GM12872 (cell line): ENCODE measurements around the gene IPO9.

Experiments
- CTCF ChIP-seq: IDR thresholded peaks from 3 replicates; pipeline ENCODE4 v1.5.1; 2011; ENCODE audit warnings: low read depth, mild to moderate bottlenecking, low read length, moderate library complexity; ENCODE audit not compliant: insufficient read depth

IPO9 gene

GRCh38 chr1:201792534-201793305, 36.2 kb upstream of the IPO9 start:
- TF ChIP-seq CTCF: peak; percentile 97

- no peak for TF ChIP-seq CTCF
Observed at GRCh38 chr1:201793306-201793925, 35.5 kb upstream of the IPO9 start.

- peak; percentile 32; the same call in 2 of the 3 replicates for TF ChIP-seq CTCF
Observed at GRCh38 chr1:201795066-201795465, 33.9 kb upstream of the IPO9 start.

GRCh38 chr1:201800246-201800645, 28.7 kb upstream of the IPO9 start:
- no peak for TF ChIP-seq CTCF

- no peak for TF ChIP-seq CTCF
Observed at GRCh38 chr1:201806801-201807200, 22.2 kb upstream of the IPO9 start.

- TF ChIP-seq CTCF: no peak
Observed at GRCh38 chr1:201807958-201808632, 20.9 kb upstream of the IPO9 start.

GRCh38 chr1:201808633-201808990, 20.3 kb upstream of the IPO9 start:
- TF ChIP-seq CTCF: no peak
